ENCODE data around the gene ALK.

Gene ALK

DNA sequence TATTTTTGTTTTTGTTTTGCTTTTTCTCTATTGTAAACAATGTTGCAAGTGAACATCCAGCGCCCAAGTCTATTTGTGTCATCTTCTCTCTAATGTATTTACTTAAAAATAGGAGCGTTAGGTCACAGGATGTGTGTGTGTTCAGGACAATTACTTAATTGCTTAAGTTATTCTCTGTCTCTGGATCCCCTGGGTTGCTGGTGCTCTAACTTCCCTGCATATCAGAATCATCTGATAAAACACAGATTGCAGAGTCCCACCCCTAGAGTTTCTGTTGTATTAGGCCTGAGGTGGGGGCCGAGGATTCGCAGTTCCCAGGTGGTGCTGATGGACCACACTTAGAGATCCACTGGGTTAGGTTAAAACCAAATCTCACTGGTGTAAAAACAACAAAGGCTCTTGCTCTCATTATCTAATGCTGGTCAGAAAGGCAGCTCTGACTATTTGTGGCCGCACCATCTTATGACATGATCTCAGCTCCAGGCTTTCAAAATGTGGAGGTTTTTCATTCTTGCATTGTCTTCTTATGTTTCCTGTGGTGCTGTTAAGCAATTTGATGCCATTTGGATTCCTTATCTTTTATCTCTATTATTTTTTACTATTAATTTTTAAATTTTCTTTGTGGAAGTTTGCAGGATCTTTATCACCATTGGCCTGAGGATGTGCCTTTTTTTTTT, 718.4 kb downstream of the ALK start:
- no peak for TF ChIP-seq ZFX (IDR thresholded peaks at IDR 0.05)
- TF ChIP-seq, protein P1, sequence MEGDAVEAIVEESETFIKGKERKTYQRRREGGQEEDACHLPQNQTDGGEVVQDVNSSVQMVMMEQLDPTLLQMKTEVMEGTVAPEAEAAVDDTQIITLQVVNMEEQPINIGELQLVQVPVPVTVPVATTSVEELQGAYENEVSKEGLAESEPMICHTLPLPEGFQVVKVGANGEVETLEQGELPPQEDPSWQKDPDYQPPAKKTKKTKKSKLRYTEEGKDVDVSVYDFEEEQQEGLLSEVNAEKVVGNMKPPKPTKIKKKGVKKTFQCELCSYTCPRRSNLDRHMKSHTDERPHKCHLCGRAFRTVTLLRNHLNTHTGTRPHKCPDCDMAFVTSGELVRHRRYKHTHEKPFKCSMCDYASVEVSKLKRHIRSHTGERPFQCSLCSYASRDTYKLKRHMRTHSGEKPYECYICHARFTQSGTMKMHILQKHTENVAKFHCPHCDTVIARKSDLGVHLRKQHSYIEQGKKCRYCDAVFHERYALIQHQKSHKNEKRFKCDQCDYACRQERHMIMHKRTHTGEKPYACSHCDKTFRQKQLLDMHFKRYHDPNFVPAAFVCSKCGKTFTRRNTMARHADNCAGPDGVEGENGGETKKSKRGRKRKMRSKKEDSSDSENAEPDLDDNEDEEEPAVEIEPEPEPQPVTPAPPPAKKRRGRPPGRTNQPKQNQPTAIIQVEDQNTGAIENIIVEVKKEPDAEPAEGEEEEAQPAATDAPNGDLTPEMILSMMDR (conservative IDR thresholded peaks at IDR 0.05), result no peak
- H3K27ac ChIP-seq, result no peak overlapping the region

DNA sequence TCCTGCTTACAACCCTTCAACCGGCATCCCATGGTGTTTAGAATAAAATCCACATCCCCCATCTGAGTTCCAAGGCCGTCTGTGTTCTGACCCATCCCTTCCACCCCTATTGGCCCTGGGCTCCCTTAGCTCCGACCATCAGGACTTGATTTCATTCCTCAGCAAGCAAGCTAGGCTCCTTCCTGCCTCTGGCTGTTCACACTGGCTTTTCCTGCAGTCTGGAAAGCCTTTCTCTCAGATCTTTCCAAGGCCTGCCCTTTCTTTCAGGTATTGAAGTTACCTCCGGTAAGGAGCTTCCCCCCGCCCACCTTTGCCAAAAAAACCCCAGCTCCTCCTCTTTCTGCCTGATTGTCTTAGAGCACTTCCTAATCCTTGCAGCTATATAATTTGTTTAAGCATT, 719.4 kb downstream of the ALK start:
- TF ChIP-seq, protein P1 (conservative IDR thresholded peaks at IDR 0.05), result no peak
- no peak for TF ChIP-seq ZFX (IDR thresholded peaks at IDR 0.05)

GRCh38 chr2:29196792-29197788, 724.3 kb downstream of the ALK start:
- no peak overlapping the region for H3K27ac ChIP-seq
- no peak for TF ChIP-seq ZFX (IDR thresholded peaks at IDR 0.05)
- TF ChIP-seq, protein P1 (conservative IDR thresholded peaks at IDR 0.05), result peak; percentile 87

More for the DNA sequence above, 719.4 kb downstream of the ALK start:
- H3K27ac ChIP-seq, result no peak overlapping the region

GRCh38 chr2:29195796-29196195, 725.6 kb downstream of the ALK start:
- no peak for TF ChIP-seq ZFX (IDR thresholded peaks at IDR 0.05)
- TF ChIP-seq, protein P1 (conservative IDR thresholded peaks at IDR 0.05), result no peak
- no peak overlapping the region for H3K27ac ChIP-seq

DNA sequence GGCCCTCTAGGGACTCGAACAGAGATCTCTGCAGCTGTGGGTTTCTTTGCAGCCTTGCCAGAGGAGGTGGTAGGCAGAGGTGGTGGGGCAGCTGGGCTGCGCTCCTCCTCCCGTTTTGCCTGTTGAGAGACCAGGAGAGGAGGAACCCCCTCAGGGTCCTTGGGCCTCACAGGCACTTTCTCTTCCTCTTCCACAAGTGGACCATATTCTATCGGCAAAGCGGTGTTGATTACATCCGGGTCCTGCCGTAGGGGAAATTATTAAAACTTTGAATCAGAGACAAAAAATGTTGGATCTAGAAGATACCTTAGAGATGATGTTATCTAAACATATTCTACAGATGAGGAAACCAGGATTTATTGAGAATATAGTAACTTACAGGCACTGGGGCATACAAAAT, 727.7 kb downstream of the ALK start:
- TF ChIP-seq, protein P1 (conservative IDR thresholded peaks at IDR 0.05), result no peak
- TF ChIP-seq ZFX (IDR thresholded peaks at IDR 0.05), result no peak
- H3K27ac ChIP-seq, result no peak overlapping the region

GRCh38 chr2:29193111-29193510, 728.3 kb downstream of the ALK start:
- TF ChIP-seq, protein P1 (conservative IDR thresholded peaks at IDR 0.05), result no peak
- TF ChIP-seq ZFX (IDR thresholded peaks at IDR 0.05), result no peak

GRCh38 chr2:29192526-29192925, 728.9 kb downstream of the ALK start:
- H3K27ac ChIP-seq, result no peak overlapping the region
- TF ChIP-seq, protein P1 (conservative IDR thresholded peaks at IDR 0.05), result no peak
- TF ChIP-seq ZFX (IDR thresholded peaks at IDR 0.05), result no peak

More at GRCh38 chr2:29193111-29193510, 728.3 kb downstream of the ALK start:
- no peak overlapping the region for H3K27ac ChIP-seq
